CD4-positive, alpha-beta T cell treated with Interleukin-10 for 1 hour (primary cell): ENCODE data around the gene PTPDC1.
"Not testable (repeated sequence)": the region's sequence is repeated elsewhere in the genome, so short reads cannot be mapped to it uniquely, and the experiment has no call there.

Source experiments
- DNase-seq: peaks from one replicate; pipeline ENCODE4 v3.0.0-alpha.2; 2020

PTPDC1 gene

GRCh38 chr9:94094219-94095145 lies 10.2 kb downstream of the PTPDC1 start:
- not testable (repeated sequence) for DNase-seq

DNA sequence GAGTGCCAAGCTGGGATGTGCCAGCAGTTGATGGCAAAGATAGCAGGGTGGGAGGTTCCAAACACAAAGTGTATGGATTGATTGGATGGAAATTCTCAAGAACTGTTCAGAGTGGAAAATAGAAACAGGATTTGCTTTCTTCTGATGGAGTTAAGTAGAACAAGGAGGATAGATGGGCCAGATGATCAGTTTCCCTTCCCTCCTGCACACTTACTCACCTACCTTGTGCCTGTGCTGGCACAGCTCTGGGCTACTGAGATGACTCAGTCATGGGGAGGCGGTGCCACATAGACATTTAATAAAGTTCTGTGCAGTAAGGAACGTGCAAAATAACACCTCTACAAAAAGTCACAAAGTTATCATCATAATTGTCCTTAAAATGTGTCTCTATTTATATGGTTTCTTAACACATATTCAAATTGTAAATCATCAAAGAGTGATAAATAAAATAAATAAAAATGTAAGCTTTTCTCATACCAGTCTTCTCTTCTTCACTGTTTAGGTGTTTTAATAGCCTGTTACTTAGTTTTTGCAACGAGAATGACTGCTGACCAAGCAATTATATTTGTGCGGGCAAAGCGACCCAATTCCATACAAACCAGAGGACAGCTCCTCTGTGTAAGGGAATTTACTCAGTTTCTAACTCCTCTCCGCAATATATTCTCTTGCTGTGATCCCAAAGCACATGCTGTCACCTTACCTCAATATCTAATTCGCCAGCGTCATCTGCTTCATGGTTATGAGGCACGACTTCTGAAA lies 12.7 kb downstream of the PTPDC1 start:
- no peak for DNase-seq

DNA sequence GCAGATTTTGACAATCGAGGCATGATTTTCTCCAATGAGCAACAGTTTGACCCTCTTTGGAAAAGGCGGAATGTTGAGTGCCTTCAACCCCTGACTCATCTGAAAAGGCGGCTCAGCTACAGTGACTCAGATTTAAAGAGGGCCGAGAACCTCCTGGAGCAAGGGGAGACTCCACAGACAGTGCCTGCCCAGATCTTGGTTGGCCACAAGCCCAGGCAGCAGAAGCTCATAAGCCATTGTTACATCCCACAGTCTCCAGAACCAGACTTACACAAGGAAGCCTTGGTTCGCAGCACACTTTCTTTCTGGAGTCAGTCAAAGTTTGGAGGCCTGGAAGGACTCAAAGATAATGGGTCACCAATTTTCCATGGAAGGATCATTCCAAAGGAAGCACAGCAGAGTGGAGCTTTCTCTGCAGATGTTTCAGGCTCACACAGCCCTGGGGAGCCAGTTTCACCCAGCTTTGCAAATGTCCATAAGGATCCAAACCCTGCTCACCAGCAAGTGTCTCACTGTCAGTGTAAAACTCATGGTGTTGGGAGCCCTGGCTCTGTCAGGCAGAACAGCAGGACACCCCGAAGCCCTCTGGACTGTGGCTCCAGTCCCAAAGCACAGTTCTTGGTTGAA lies 13.6 kb downstream of the PTPDC1 start:
- DNase-seq, result no peak

- no peak for DNase-seq
These were observed 16.1 kb downstream of the PTPDC1 start for GRCh38 chr9:94100152-94100879.

- no peak for DNase-seq
These were observed 17.0 kb downstream of the PTPDC1 start for GRCh38 chr9:94101162-94101853.

DNA sequence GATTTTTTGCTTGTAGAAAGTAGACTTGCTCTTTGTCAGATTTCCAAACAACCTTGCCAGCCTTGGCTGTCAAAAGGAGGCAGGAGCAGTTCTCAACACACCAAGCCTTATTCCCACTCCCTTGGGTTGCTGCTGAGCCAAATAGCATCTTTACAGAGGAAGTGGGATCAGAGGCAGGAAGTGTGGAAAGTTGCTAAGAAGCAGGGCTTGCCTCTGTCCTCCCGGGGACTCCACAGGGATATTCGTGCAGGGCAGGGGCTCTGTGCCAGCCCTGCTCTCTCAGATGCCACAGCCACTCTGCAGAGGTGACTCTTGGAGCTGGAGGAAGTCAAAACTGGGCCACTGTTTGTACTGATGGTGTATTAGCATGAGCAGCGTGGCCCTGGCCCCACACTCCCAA lies 24.3 kb downstream of the PTPDC1 start:
- no peak for DNase-seq

DNA sequence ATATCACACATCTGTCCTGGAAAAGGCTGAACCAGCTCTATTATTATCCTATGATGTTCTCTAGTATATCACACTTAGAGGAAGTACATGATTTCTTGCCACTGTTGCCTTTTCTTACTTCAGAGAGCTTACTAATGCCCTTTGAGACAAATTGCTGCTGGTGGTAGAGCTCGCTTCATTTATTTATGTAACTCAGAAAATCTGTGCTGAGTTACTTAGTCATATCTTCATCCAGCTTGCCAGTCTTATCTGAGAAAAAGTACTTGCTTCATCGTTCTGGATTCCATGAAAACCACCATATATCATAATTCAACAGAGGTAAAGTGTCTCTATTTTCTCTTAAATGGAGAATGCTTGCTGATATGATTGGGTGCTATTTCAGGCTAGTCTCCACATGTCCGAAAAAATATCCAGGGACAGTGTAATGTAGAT lies 26.6 kb downstream of the PTPDC1 start:
- DNase-seq, result no peak

DNA sequence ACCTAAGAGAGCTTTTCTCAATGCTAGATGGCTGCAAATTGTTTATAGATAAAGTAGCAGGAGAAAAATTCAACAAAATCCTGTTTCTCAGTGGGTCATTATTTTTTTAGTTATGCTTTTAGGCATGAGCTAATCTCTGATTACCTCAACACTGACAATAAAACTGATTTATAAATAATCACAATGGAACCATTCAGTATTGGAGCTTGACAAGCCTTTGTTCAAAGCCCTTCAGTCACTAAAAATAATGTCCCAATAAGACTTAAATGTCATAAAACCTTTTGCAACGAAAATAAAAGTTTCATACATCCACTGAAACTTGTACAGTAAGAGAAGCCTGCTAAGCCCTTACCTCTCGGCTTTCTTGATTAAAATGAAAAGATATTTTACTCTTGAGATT lies 27.2 kb downstream of the PTPDC1 start:
- DNase-seq, result no peak

- DNase-seq, result no peak
These were observed 28.6 kb downstream of the PTPDC1 start for GRCh38 chr9:94112716-94113465.

GRCh38 chr9:94120088-94120487 lies 35.8 kb downstream of the PTPDC1 start:
- DNase-seq, result not testable (repeated sequence)

DNA sequence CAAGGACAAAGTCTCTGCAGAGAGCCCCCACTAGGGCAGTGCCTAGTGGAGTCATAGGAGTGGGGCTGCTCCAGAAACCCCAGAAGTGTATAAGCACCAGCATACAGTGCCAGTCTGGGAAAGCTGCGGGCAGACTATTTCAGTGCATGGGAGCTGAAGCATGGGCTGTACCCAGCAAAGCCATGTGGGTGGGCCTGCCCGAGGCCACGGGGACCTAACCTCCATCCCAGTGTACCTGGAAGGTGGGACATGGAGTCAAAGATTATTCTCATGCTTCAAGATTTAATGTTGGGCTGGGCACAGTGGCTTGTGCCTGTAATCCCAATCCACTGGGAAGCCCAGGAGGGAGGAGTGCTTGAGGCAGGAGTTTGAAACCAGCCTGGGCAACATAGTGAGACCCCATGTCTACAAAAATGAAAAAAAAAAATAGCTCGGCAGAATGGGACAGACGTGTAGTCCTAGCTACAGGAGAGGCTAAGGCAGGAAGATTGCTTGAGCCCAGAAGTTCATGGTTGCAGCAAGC lies 36.7 kb downstream of the PTPDC1 start:
- no peak for DNase-seq

- DNase-seq, result no peak
These were observed 42.6 kb downstream of the PTPDC1 start for GRCh38 chr9:94126844-94127243.

- DNase-seq, result no peak
These were observed 43.5 kb downstream of the PTPDC1 start for GRCh38 chr9:94127806-94128205.

- DNase-seq, result no peak
These were observed 44.3 kb downstream of the PTPDC1 start for GRCh38 chr9:94128580-94128979.

- DNase-seq, result no peak
These were observed 50.4 kb downstream of the PTPDC1 start for GRCh38 chr9:94134629-94135028.

- no peak for DNase-seq
These were observed 51.0 kb downstream of the PTPDC1 start for GRCh38 chr9:94135222-94135621.

- DNase-seq, result no peak
These were observed 55.6 kb downstream of the PTPDC1 start for GRCh38 chr9:94139672-94140417.

DNA sequence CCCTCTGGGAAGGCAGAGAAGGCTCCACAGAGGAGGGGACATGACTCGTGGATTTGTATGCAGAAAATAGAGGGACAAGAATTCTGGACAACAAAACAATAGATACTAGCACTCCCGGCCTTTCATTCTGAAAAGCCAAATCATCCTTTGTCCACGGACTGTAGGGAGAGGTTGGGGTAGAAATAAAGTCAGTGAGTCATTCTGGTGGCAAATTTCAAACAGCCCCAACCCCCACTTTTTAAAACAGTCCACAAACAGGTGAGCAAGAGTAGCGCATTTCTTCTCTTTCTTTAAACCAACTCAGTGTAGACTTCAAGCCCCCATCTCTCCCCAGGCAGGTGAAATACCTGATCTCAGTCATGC lies 56.1 kb downstream of the PTPDC1 start:
- no peak for DNase-seq

- DNase-seq, result no peak
These were observed 56.8 kb downstream of the PTPDC1 start for GRCh38 chr9:94140791-94141790.
